Activated CD4-positive, alpha-beta T cell treated with anti-CD3 and anti-CD28 coated beads, Interleukin-2, amount 10 ng/mL, durations not matched to agents 7 days and 5 days (primary cell): ENCODE data around the gene SIGLECL1. TPM values are rescaled to one million over a fixed set of nuclear protein-coding genes. Genes with fewer than 3 reads are reported as not detected.

ENCODE experiments used
- CTCF ChIA-PET: fragments of 350-600 bp; sonication (Branson Sonifier 250); formaldehyde crosslinking; loops from one replicate; lab custom pipeline; 2021; ENCODE audit warnings: antibody characterized with exemption; lab: Charles Lee
- POLR2A ChIA-PET: fragments of 350-600 bp; sonication (Branson Sonifier 250); formaldehyde crosslinking; loops from one replicate; lab custom pipeline; 2021; ENCODE audit warnings: antibody characterized with exemption; lab: Charles Lee
- DNase-seq: peaks from one replicate; pipeline ENCODE4 v3.0.0-alpha.2; 2020
- H3K27ac Mint-ChIP-seq: one replicate; pipeline ENCODE4 v1.8.0; 2021; ENCODE audit warnings: mild to moderate bottlenecking, moderate library complexity, mixed read lengths
- H3K27me3 Mint-ChIP-seq: one replicate; pipeline ENCODE4 v1.8.0; 2021; ENCODE audit warnings: mixed read lengths
- H3K36me3 Mint-ChIP-seq: one replicate; pipeline ENCODE4 v1.8.0; 2021; ENCODE audit warnings: low read depth, mixed read lengths
- H3K4me1 Mint-ChIP-seq: one replicate; pipeline ENCODE4 v1.8.0; 2021; ENCODE audit warnings: mixed read lengths
- H3K4me3 Mint-ChIP-seq: one replicate; pipeline ENCODE4 v1.8.0; 2021; ENCODE audit warnings: mild to moderate bottlenecking, moderate library complexity, mixed read lengths
- H3K9me3 Mint-ChIP-seq: one replicate; pipeline ENCODE4 v1.8.0; 2021; ENCODE audit warnings: mixed read lengths
- total RNA-seq, 2 experiments: library from RNA; stranded (reverse); gene quantifications; one replicate each; pipeline ENCODE4 v1.2.3, GENCODE V29; 2021

The SIGLECL1 gene
- total RNA-seq, 2 experiments from 2014 or later = not detected

DNA sequence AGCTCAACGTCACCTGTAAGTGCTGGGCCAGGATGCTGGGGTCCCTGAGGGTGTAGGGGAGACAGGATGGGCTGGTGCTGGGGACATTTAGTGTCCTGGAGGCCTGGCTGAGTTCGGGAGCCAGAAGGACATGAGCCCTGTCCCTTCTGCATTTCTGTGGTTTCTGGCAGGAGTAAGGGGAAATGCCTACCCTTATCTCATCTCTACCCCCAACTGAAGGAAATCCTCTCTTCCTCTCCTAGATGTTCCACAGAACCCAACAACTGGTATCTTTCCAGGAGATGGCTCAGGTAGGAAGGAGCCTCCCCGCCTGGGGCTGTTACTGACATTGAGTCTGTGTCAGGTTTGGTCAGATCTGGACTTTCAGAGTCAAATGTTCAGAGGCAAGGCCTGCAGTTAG is 24.8 kb upstream of the SIGLECL1 start:
- CTCF ChIA-PET = no interaction called here
- peak overlapping the region; percentile 22 for H3K4me3 Mint-ChIP-seq
- peak overlapping the region; percentile 83 for H3K27ac Mint-ChIP-seq
- no peaks in the 10 kb centered on the region for H3K9me3 Mint-ChIP-seq
- POLR2A ChIA-PET = no interaction called here
- peaks cover 67% of the 10 kb centered on the region for H3K27me3 Mint-ChIP-seq
- DNase-seq = no peak
- H3K4me1 Mint-ChIP-seq = peaks cover 38% of the 10 kb centered on the region
- peaks cover 5% of the 10 kb centered on the region for H3K36me3 Mint-ChIP-seq

DNA sequence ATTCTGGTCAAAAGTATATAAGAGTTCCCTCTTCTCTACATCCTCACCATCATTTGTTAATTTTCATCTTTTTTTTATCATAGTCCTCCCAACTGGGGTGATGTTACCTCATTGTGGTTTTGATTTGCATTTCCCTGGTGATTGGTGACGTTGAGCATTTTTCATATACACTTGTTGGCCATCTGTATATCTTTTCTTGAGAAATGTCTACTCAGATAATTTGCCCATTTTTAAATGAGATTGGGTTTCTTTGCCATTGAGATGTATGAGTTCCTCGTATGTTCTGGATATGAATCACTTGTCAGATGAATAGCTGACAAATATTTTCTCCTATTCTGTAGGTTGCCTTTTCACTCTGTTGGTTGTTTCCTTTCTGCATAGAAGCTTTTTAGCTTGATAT is 23.6 kb upstream of the SIGLECL1 start:
- POLR2A ChIA-PET = no interaction called here
- DNase-seq = no peak
- H3K4me1 Mint-ChIP-seq = peaks cover 38% of the 10 kb centered on the region
- CTCF ChIA-PET = no interaction called here
- peaks cover 5% of the 10 kb centered on the region for H3K36me3 Mint-ChIP-seq
- H3K4me3 Mint-ChIP-seq = no peak overlapping the region
- no peak overlapping the region for H3K27ac Mint-ChIP-seq
- H3K27me3 Mint-ChIP-seq = peaks cover 68% of the 10 kb centered on the region
- H3K9me3 Mint-ChIP-seq = peaks cover under 1% of the 10 kb centered on the region

DNA sequence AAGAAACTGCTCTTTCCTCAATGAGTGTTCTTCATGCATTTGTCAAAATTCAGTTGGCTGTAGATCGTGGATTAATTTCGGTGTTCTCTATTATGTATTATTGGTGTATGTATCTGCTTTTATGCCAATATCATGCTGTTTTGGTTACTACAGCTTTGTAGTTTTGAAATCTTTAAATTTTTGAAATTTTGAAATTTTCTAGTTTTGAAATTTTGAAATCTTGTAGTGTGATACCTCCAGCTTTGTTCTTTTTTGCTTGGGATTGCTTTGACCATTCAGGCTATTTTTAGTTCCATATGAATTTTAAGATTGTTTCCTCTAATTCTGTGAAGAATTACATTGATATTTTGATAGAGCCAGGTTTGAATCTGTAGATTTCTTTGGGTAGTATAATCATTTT is 22.9 kb upstream of the SIGLECL1 start:
- ChIA-PET POLR2A (no interaction called here), CTCF (no interaction called here)
- peaks cover 2% of the 10 kb centered on the region for H3K9me3 Mint-ChIP-seq
- H3K4me3 Mint-ChIP-seq = no peak overlapping the region
- peaks cover 38% of the 10 kb centered on the region for H3K4me1 Mint-ChIP-seq
- H3K27ac Mint-ChIP-seq = no peak overlapping the region
- no peak for DNase-seq
- peaks cover 9% of the 10 kb centered on the region for H3K36me3 Mint-ChIP-seq
- peaks cover 66% of the 10 kb centered on the region for H3K27me3 Mint-ChIP-seq

DNA sequence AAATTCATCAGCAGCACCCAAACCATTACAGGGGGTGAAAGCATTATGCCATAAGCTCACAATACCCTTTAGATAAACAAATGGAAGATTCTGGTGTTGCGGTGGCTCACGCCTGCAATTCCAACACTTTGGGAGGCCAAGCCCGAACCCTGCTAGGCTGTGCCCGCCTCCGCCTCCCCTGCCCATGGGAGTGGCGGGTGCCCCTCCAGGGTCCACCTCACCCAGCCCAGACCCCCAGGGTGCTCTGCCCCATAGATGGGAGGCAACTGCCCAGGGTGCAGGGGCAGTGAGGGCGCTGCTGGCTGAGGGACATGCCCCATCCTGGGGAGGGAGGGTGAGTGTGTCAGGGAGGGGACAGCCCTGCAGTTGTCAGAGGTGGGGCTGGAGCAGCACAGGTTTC is 10.0 kb upstream of the SIGLECL1 start:
- H3K4me3 Mint-ChIP-seq = no peak overlapping the region
- no peak overlapping the region for H3K27ac Mint-ChIP-seq
- H3K4me1 Mint-ChIP-seq = peaks cover 23% of the 10 kb centered on the region
- peaks cover 15% of the 10 kb centered on the region for H3K27me3 Mint-ChIP-seq
- no peaks in the 10 kb centered on the region for H3K9me3 Mint-ChIP-seq
- CTCF ChIA-PET = no interaction called here
- POLR2A ChIA-PET = no interaction called here
- no peak for DNase-seq
- H3K36me3 Mint-ChIP-seq = peaks cover 7% of the 10 kb centered on the region

DNA sequence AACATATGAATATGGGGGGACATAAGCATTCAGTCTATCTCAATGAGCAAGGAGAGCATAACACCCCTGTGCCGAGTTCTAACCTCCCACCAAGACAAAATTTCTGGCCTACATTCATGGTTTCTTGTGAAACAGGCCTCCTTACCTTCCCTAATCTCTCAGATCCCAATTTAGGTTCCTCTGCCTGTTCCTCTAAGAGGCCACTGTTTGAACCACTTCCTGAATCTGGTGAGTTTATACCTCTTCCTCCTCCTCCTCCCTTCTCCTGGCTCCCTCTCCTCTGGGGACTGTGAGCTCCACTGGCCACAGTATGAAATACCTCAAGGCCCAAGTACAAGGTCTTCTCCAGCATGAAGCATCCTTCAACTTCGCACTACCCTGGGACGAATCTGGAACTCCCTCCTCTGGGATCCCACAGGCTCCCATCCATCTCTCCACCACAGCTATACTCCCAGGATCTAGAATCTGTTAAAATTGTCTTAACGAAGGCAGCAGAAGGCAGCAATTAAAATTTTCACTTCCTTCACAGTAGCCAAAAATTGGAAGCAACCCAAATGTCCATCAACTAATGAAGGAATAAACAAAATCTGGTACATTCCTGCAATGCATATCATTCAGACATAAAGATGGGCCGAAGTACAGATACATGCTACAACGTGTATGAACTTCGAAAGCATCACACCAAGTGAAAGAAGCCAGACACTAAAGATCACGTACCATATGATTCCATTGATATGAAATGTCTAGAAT is 7.8 kb upstream of the SIGLECL1 start:
- Mint-ChIP-seq H3K9me3 (no peaks in the 10 kb centered on the region), H3K27ac (no peak overlapping the region), H3K36me3 (peaks cover 7% of the 10 kb centered on the region), H3K4me1 (peaks cover 38% of the 10 kb centered on the region), H3K27me3 (peaks cover 15% of the 10 kb centered on the region), H3K4me3 (no peak overlapping the region)
- POLR2A ChIA-PET = no interaction called here
- DNase-seq = no peak
- CTCF ChIA-PET = interaction anchor here (1.0 kb wide), 1 partner anchor 75 kb away, joined by 3 read pairs; no protein-coding TSS in a partner anchor

DNA sequence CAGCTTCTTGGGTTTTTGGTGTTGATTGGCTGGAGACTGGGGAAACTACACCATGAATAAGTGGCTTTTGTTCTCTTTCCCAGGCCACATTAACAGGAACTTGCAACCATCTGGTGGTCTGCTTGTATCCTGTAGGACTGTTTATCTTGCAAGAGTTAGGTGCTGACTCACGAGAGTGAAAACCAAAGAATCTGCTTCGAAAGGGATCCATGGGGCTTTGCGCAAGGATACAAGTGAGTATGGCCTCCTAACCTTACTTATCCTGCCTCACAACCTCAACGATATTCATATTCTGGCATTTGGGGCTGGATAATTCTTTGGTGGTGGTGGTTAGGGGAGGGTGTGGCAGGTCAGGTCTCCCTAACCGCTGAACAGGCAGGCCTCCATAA is 4.7 kb upstream of the SIGLECL1 start:
- peaks cover 5% of the 10 kb centered on the region for H3K27me3 Mint-ChIP-seq

DNA sequence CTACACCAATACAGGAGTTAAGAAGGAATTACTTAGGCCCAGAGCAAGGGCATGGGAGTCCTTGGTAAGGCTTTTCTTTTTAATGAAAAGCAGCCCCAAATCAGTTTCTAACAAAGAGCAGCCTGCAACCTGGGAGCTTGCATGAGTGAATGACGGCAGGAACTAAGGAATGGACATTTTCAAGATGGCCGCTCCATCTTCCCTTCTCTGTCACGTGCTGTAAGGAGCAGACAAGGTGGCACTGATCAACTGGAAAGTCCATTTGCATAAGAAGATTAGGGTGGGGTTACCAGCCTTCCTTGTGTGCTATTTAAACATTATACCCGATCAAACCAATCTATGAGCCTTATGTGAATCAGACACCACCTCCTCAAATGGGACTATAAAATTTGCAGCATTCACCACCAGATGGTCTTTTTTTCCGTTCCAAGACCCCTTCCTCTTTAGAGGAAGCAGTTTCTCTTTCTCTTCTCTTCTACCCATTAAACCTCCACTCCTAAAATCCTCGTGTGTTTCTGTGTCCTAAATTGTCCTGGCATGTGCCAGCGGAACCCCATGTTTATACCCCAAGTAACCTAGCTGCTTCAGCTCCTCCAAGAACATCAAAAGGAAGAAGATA is 2.8 kb upstream of the SIGLECL1 start:
- ChIA-PET CTCF (interaction anchor here (0.6 to 1.4 kb wide), 4 partner anchors 9 to 14 kb away, joined by 3 to 5 read pairs (median 3); no protein-coding TSS in a partner anchor), POLR2A (no interaction called here)
- Mint-ChIP-seq H3K4me3 (no peak overlapping the region), H3K9me3 (no peaks in the 10 kb centered on the region), H3K36me3 (peaks cover 6% of the 10 kb centered on the region), H3K27me3 (peaks cover 6% of the 10 kb centered on the region), H3K4me1 (peaks cover 60% of the 10 kb centered on the region), H3K27ac (no peak overlapping the region)
- no peak for DNase-seq

More for the DNA sequence above, 4.7 kb upstream of the SIGLECL1 start:
- Mint-ChIP-seq H3K27ac (peak overlapping the region; percentile 77), H3K4me3 (peak overlapping the region; percentile 21), H3K4me1 (peaks cover 52% of the 10 kb centered on the region), H3K9me3 (no peaks in the 10 kb centered on the region), H3K36me3 (peaks cover 5% of the 10 kb centered on the region)
- DNase-seq = no peak
- ChIA-PET POLR2A (no interaction called here), CTCF (interaction anchor here (1.3 kb wide), 1 partner anchor 13 kb away, joined by 4 read pairs; no protein-coding TSS in a partner anchor)

DNA sequence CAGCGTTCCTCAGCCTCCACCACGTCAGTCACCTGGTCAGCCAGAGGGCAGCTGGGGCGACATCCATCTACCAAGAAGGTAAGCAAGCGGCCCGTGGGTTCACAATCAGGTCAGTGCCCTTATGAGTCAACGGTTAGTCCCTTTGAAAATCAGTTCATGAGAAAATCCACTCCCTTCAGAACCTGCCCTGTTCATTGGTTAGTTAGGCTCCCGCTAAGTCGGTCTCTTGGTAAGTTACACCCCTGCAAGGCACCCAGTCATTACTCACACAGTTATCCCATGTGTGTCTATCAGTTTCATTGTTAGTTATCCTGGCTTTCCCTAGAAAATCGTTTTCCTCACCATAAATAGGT is 564 bp downstream of the SIGLECL1 start:
- ChIA-PET POLR2A (no interaction called here), CTCF (no interaction called here)
- DNase-seq = no peak
- Mint-ChIP-seq H3K27me3 (peaks cover 2% of the 10 kb centered on the region), H3K27ac (no peak overlapping the region), H3K4me1 (peaks cover 59% of the 10 kb centered on the region), H3K36me3 (peaks cover 3% of the 10 kb centered on the region), H3K9me3 (no peaks in the 10 kb centered on the region), H3K4me3 (no peak overlapping the region)

DNA sequence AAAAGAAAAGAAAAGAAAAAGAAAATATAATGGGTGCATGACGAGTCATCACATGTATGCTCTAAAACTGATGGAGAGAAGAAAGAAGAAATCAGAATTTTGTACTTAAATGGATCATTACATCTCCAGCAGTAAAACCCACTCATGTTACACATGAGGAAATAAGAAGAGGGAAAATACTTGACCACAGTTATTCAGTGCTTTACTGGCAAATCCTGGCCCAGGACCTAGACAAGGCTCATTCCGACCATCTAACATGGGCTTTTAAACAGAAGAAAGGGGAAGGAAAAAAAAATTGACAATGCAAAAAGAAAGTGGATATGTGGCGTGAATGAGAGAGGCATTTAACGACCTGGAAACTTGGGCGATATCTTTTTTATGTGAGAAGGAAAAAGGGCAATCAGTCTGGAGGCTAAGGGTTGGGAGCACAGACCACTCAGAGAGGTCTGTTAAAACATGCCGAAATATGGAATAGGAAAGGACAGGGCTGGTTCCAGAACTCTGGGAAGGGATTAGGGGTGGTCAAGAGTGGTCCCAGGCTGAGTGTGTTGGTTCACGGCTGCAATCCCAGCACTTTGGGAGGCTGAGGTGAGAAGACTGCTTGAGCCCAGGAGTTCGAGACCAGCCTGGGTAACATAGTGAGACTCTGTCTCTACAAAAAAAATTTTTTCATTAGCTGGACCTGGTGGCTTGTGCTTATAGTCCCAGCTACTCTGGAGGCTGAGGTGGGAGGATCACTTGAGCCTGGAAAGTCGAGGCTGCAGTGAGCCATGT is 1.6 kb downstream of the SIGLECL1 start:
- POLR2A ChIA-PET = interaction anchor here (0.6 kb wide), 1 partner anchor 8 kb away, joined by 3 read pairs; no protein-coding TSS in a partner anchor
- peaks cover 3% of the 10 kb centered on the region for H3K36me3 Mint-ChIP-seq
- no peak overlapping the region for H3K4me3 Mint-ChIP-seq
- H3K4me1 Mint-ChIP-seq = peaks cover 59% of the 10 kb centered on the region
- peaks cover 5% of the 10 kb centered on the region for H3K27me3 Mint-ChIP-seq
- DNase-seq = no peak
- CTCF ChIA-PET = interaction anchor here (0.6 to 0.7 kb wide), 2 partner anchors 27 to 75 kb away, joined by 3 read pairs; partner anchors contain the start of gene CD33
- H3K27ac Mint-ChIP-seq = peak overlapping the region; percentile 87
- no peaks in the 10 kb centered on the region for H3K9me3 Mint-ChIP-seq

DNA sequence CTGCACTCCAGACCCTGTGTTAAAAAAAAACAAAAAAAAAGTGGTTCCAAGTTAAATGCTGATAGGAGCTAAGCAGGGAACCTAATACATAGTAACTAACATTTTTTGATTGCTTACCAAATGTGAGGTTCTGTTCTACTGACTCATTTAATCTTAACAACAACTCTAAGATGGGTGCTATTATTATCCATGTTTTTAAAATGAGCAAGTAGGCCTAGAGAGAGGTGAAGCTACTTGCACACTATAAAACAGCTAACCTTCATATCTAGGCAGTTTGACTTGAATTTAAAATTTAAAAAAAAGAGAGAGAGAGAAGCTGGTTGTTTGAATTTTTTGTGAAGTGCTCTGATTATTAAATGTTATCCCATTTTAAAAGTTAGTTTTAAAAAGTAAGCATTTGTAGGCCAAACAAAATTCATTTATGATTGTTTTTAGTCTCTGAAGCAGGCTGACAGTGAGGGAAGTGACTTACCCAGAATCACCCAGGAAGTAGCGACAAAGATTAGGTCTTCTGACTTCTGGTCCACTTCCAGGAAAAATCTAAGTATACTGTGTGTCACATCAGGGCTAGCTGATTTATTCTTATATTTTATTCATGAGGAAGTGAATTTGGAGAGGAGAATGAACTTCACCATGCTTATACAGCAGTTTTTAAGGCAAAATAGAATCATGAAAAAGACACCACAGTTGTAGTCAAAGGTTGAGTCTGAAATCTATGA is 2.4 kb downstream of the SIGLECL1 start:
- CTCF ChIA-PET = interaction anchor here (0.6 to 0.7 kb wide), 2 partner anchors 28 to 74 kb away, joined by 3 read pairs; partner anchors contain the start of gene CD33
- peaks cover 5% of the 10 kb centered on the region for H3K27me3 Mint-ChIP-seq
- peak overlapping the region; percentile 87 for H3K27ac Mint-ChIP-seq
- H3K36me3 Mint-ChIP-seq = peaks cover 3% of the 10 kb centered on the region
- DNase-seq = no peak
- H3K4me1 Mint-ChIP-seq = peaks cover 63% of the 10 kb centered on the region
- no peaks in the 10 kb centered on the region for H3K9me3 Mint-ChIP-seq
- POLR2A ChIA-PET = interaction anchor here (0.6 kb wide), 1 partner anchor 9 kb away, joined by 3 read pairs; no protein-coding TSS in a partner anchor
- peak overlapping the region; percentile 30 for H3K4me3 Mint-ChIP-seq

DNA sequence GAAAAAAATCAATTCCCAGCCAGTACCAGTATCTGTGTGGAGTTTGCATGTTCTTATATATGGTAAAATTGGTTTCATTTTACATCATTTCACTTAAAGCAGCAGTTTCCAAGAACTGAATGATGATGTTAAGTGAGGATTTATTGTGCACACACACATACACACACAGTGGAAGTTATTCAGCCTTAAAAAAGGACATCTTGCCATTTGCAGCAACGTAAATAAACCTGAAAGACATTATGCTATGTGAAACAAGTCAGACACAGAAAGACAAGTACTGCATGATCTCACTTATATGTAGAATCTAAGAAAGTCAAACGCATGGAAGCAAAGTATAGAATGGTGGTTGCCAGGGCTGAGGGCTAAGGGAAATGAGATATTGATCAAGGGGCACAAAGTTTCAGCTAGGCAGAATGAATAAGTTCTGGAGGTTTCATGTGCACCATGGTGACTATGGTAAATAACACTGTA is 5.3 kb downstream of the SIGLECL1 start:
- Mint-ChIP-seq H3K4me1 (peaks cover 63% of the 10 kb centered on the region), H3K9me3 (no peaks in the 10 kb centered on the region), H3K4me3 (no peak overlapping the region), H3K27ac (peak overlapping the region; percentile 48), H3K36me3 (peaks cover 3% of the 10 kb centered on the region), H3K27me3 (peaks cover 9% of the 10 kb centered on the region)
- POLR2A ChIA-PET = no interaction called here
- peak; percentile 20 for DNase-seq
- CTCF ChIA-PET = interaction anchor here (0.8 to 2.0 kb wide), 2 partner anchors 8 to 11 kb away, joined by 3 to 5 read pairs; no protein-coding TSS in a partner anchor

DNA sequence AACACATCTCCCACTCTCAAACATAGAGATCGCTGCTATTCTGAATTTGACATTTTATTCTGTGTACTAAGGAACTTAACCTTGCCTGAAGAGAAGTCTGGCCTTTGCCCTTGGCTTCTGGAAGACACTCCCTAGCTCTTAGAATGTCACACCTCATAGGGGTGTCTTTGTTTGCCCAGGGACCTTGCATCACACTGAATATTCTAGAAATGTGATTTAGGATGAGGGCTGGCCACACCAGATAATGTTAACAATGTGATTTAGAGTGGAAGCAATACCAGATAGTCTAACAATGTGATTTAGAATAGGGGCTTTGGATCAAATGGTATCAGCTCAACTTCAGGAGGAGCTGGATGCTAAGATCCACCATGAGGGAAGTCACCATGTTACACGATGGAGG is 6.6 kb downstream of the SIGLECL1 start:
- Mint-ChIP-seq H3K27ac (peak overlapping the region; percentile 71), H3K4me1 (peaks cover 56% of the 10 kb centered on the region), H3K27me3 (peaks cover 13% of the 10 kb centered on the region), H3K36me3 (peaks cover 1% of the 10 kb centered on the region), H3K9me3 (no peaks in the 10 kb centered on the region), H3K4me3 (no peak overlapping the region)
- ChIA-PET CTCF (interaction anchor here (1.4 to 2.0 kb wide), 3 partner anchors 9 to 100 kb away, joined by 3 to 8 read pairs (median 5); no protein-coding TSS in a partner anchor), POLR2A (no interaction called here)
- DNase-seq = no peak
